Measurements from ENCODE around the gene NCAPD2. TPM values are rescaled to one million over a fixed set of nuclear protein-coding genes. Genes with fewer than 3 reads are reported as not detected.
A peak's percentile ranks its signal among the peaks of the same experiment; 100 is the strongest.

Gene NCAPD2
- total RNA-seq, 1 experiment from 2014 or later, result 114 TPM

- H3K4ac ChIP-seq (ENCODE audit: low read depth, low read length), result no peak overlapping the region
- Mint-ChIP-seq H3K9me3 (no peaks in the 10 kb centered on the region; a peak in 1 of 5 replicates), H3K4me1 (peaks cover 32 to 44% of the 10 kb centered on the region in 2 experiments), H3K27me3 (ENCODE audit: low read depth) (peaks cover 5% of the 10 kb centered on the region; the same call in 1 of the 2 replicates), H3K36me3 (ENCODE audit: insufficient read depth in 1 of 3, low read depth in 3 of 3) (peaks cover 61 to 76% (median 72%) of the 10 kb centered on the region in 3 experiments), H3K4me3 (peak overlapping the region; percentile 92 to 97), H3K27ac (peak overlapping the region; percentile 95 to 99 (median 95); a peak in 4 of 7 replicates)
- WGBS (ENCODE audit: extremely low coverage, insufficient read length, low lambda C conversion rate), result no CpG with 5 or more reads among the region's 9 CpGs
- no peak overlapping the region for H4K91ac ChIP-seq (ENCODE audit: insufficient read length, low read depth, low read length)
- H3K27me3 ChIP-seq (ENCODE audit: insufficient read depth, low read length), result no peaks in the 10 kb centered on the region
- H3K23me2 ChIP-seq (ENCODE audit: insufficient read length, low read depth, low read length, poor library complexity, severe bottlenecking), result peaks cover 18% of the 10 kb centered on the region
- peak overlapping the region; percentile 54 for H3K9ac ChIP-seq (ENCODE audit: extremely low read depth, insufficient read length, low read length)
- H2BK5ac ChIP-seq (ENCODE audit: insufficient read length, low read length), result no peak overlapping the region
- H3K27ac ChIP-seq (ENCODE audit: insufficient read length, low read depth, low read length), result peak overlapping the region; percentile 75
- H2BK120ac ChIP-seq (ENCODE audit: low read depth, low read length, poor library complexity, severe bottlenecking), result no peak overlapping the region
- no peak for DNase-seq
- H3K4me2 ChIP-seq (ENCODE audit: insufficient read depth, insufficient read length, low read length), result peak overlapping the region; percentile 73
- no peak for TF ChIP-seq CTCF (conservative IDR thresholded peaks at IDR 0.05)
- H4K20me1 ChIP-seq (ENCODE audit: control insufficient read depth, insufficient read depth, insufficient read length), result no peaks in the 10 kb centered on the region
- H3K4me1 ChIP-seq (ENCODE audit: insufficient read depth, low read length), result no peaks in the 10 kb centered on the region; the same call in 1 of the 2 replicates
- H3K23ac ChIP-seq (ENCODE audit: insufficient read length, low read depth, low read length), result no peak overlapping the region
- no peaks in the 10 kb centered on the region for H3K9me3 ChIP-seq (ENCODE audit: control insufficient read depth, low read depth, low read length)
- H3K56ac ChIP-seq (ENCODE audit: insufficient read length, low read depth, low read length), result no peak overlapping the region
- H3K79me2 ChIP-seq (ENCODE audit: insufficient read depth, low read length), result peaks cover 9% of the 10 kb centered on the region; the same call in 1 of the 2 replicates
- H3K18ac ChIP-seq (ENCODE audit: insufficient read length, low read depth, low read length), result peak overlapping the region; percentile 100
- peak overlapping the region; percentile 100 for H3K14ac ChIP-seq (ENCODE audit: insufficient read depth, low read length)
- H2BK20ac ChIP-seq (ENCODE audit: low read depth, low read length, poor library complexity, severe bottlenecking), result no peak overlapping the region
- H2AK5ac ChIP-seq (ENCODE audit: insufficient read length, low read length), result no peak overlapping the region
- no peak overlapping the region for H2BK15ac ChIP-seq (ENCODE audit: low read depth, low read length)
- H3K79me1 ChIP-seq (ENCODE audit: insufficient read depth, low read depth, low read length, poor library complexity, severe bottlenecking), result no peaks in the 10 kb centered on the region
- no peak overlapping the region for H3T11ph ChIP-seq (ENCODE audit: low read length)
- H4K8ac ChIP-seq (replicated peaks; ENCODE audit: insufficient read length, low read depth, low read length), result no peak overlapping the region
- H2BK12ac ChIP-seq (ENCODE audit: insufficient read length, low read depth, low read length), result no peak overlapping the region
- no peak overlapping the region for H2AFZ ChIP-seq (ENCODE audit: low read length)
- H4K5ac ChIP-seq (ENCODE audit: insufficient read length, low read depth, low read length), result no peak overlapping the region
These were observed 39.7 kb downstream of the NCAPD2 start for GRCh38 chr12:6533653-6533922.

Data from H9 (cell line).